Neural crest cell (in vitro differentiated cells): ENCODE data around the gene UXS1. TPM values are rescaled to one million over a fixed set of nuclear protein-coding genes. Genes with fewer than 3 reads are reported as not detected.
"Not testable (repeated sequence)": the region's sequence is repeated elsewhere in the genome, so short reads cannot be mapped to it uniquely, and the experiment has no call there.

Experiments
- DNase-seq: peaks from one replicate; pipeline ENCODE4 v3.0.0; 2021; ENCODE audit warnings: low read depth, mixed read lengths, low spot score
- H3K27ac Mint-ChIP-seq: one replicate; pipeline ENCODE4 v1.8.0; 2021; ENCODE audit warnings: mild to moderate bottlenecking, mixed read lengths; ENCODE audit not compliant: unreplicated experiment
- H3K27me3 Mint-ChIP-seq: 2 replicates; pipeline ENCODE4 v1.8.0; 2021; ENCODE audit warnings: low read depth, mild to moderate bottlenecking, mixed read lengths
- H3K36me3 Mint-ChIP-seq: 2 replicates; pipeline ENCODE4 v1.8.0; 2021; ENCODE audit warnings: low read depth, mild to moderate bottlenecking, mixed read lengths
- H3K4me1 Mint-ChIP-seq: 2 replicates; pipeline ENCODE4 v1.8.0; 2021; ENCODE audit warnings: mixed read lengths
- H3K4me3 Mint-ChIP-seq: one replicate; pipeline ENCODE4 v1.8.0; 2021; ENCODE audit warnings: mild to moderate bottlenecking, mixed read lengths
- H3K9me3 Mint-ChIP-seq: 2 replicates; pipeline ENCODE4 v1.8.0; 2021; ENCODE audit warnings: mixed read lengths
- total RNA-seq: library from RNA; stranded (reverse); gene quantifications from 2 replicates; pipeline ENCODE4 v1.2.1, GENCODE V29; 2021
- TF ChIP-seq, protein P1 (sequence below): fragments of 200-600 bp; sonication (generic); conservative IDR thresholded peaks from 2 replicates; pipeline ENCODE4 v1.5.0; 2021; ENCODE audit warnings: antibody characterized with exemption, mild to moderate bottlenecking

The UXS1 gene
- total RNA-seq, 1 donor from 2014 or later, result 55.4 TPM

- Mint-ChIP-seq H3K4me1 (peaks cover 10% of the 10 kb centered on the region), H3K27me3 (no peaks in the 10 kb centered on the region), H3K27ac (no peak overlapping the region), H3K4me3 (no peak overlapping the region), H3K36me3 (no peaks in the 10 kb centered on the region), H3K9me3 (peaks cover 4% of the 10 kb centered on the region)
- TF ChIP-seq, protein P1, sequence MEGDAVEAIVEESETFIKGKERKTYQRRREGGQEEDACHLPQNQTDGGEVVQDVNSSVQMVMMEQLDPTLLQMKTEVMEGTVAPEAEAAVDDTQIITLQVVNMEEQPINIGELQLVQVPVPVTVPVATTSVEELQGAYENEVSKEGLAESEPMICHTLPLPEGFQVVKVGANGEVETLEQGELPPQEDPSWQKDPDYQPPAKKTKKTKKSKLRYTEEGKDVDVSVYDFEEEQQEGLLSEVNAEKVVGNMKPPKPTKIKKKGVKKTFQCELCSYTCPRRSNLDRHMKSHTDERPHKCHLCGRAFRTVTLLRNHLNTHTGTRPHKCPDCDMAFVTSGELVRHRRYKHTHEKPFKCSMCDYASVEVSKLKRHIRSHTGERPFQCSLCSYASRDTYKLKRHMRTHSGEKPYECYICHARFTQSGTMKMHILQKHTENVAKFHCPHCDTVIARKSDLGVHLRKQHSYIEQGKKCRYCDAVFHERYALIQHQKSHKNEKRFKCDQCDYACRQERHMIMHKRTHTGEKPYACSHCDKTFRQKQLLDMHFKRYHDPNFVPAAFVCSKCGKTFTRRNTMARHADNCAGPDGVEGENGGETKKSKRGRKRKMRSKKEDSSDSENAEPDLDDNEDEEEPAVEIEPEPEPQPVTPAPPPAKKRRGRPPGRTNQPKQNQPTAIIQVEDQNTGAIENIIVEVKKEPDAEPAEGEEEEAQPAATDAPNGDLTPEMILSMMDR, result no peak
- no peak for DNase-seq
Observed at GRCh38 chr2:106219813-106220212, 25.7 kb upstream of the UXS1 start.

- not testable (repeated sequence) for H3K27ac Mint-ChIP-seq, H3K4me3 Mint-ChIP-seq, H3K27me3 Mint-ChIP-seq, H3K9me3 Mint-ChIP-seq, H3K36me3 Mint-ChIP-seq, DNase-seq
- peaks cover 10% of the 10 kb centered on the region for H3K4me1 Mint-ChIP-seq
Observed at GRCh38 chr2:106219157-106219556, 25.1 kb upstream of the UXS1 start.

- DNase-seq, result no peak
- Mint-ChIP-seq H3K9me3 (no peaks in the 10 kb centered on the region), H3K4me1 (no peaks in the 10 kb centered on the region), H3K4me3 (no peak overlapping the region), H3K27me3 (no peaks in the 10 kb centered on the region), H3K27ac (no peak overlapping the region), H3K36me3 (no peaks in the 10 kb centered on the region)
- TF ChIP-seq, protein P1, result no peak
Observed at GRCh38 chr2:106208874-106209273, 14.8 kb upstream of the UXS1 start.

GRCh38 chr2:106208399-106208798, 14.3 kb upstream of the UXS1 start:
- H3K4me1 Mint-ChIP-seq, result no peaks in the 10 kb centered on the region
- no peaks in the 10 kb centered on the region for H3K27me3 Mint-ChIP-seq
- H3K9me3 Mint-ChIP-seq, result no peaks in the 10 kb centered on the region
- no peaks in the 10 kb centered on the region for H3K36me3 Mint-ChIP-seq
- H3K4me3 Mint-ChIP-seq, result no peak overlapping the region
- H3K27ac Mint-ChIP-seq, result no peak overlapping the region
- TF ChIP-seq, protein P1, result no peak
- no peak for DNase-seq

DNA sequence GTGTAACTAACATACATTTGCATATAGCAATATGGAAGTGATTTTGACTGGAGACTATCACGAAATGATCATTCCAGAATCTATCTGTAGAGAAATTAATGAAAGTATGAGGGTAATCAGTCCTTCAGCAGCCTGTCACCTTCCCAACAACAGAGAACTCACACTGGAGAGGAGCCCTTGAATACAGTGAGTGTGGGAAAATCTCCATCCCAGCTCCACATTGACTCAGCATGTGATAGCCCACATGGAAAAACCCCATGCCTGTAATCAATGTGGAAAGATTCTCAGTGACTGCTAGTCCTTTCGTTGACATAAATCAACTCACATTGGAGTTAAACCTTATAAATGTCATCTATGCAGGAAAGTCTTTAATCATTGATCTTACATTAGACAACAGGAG, 13.1 kb upstream of the UXS1 start:
- H3K27ac Mint-ChIP-seq, result no peak overlapping the region

GRCh38 chr2:106205488-106205887, 11.4 kb upstream of the UXS1 start:
- TF ChIP-seq, protein P1, result no peak
- DNase-seq, result no peak
- H3K27me3 Mint-ChIP-seq, result no peaks in the 10 kb centered on the region
- no peaks in the 10 kb centered on the region for H3K4me1 Mint-ChIP-seq
- H3K4me3 Mint-ChIP-seq, result no peak overlapping the region
- no peaks in the 10 kb centered on the region for H3K9me3 Mint-ChIP-seq
- H3K36me3 Mint-ChIP-seq, result no peaks in the 10 kb centered on the region
- H3K27ac Mint-ChIP-seq, result no peak overlapping the region

More for the DNA sequence above, 13.1 kb upstream of the UXS1 start:
- TF ChIP-seq, protein P1, result no peak
- Mint-ChIP-seq H3K4me3 (no peak overlapping the region), H3K27me3 (no peaks in the 10 kb centered on the region), H3K4me1 (no peaks in the 10 kb centered on the region), H3K36me3 (no peaks in the 10 kb centered on the region), H3K9me3 (no peaks in the 10 kb centered on the region)
- no peak for DNase-seq

GRCh38 chr2:106204551-106204950, 10.4 kb upstream of the UXS1 start:
- not testable (repeated sequence) for DNase-seq, H3K9me3 Mint-ChIP-seq, H3K27me3 Mint-ChIP-seq, H3K36me3 Mint-ChIP-seq, H3K4me3 Mint-ChIP-seq, H3K4me1 Mint-ChIP-seq, H3K27ac Mint-ChIP-seq
